B cell (primary cell): Measurements from ENCODE around the gene PTPRC. TPM values are rescaled to one million over a fixed set of nuclear protein-coding genes. Genes with fewer than 3 reads are reported as not detected.

Experiments used
- ATAC-seq: fragments of 200-7000 bp; cut with Tn5 transposase; one replicate; pipeline ENCODE4 v1.10.0; 2021; ENCODE audit warnings: low read depth, mild to moderate bottlenecking, moderate number of reproducible peaks, moderate library complexity
- CTCF ChIA-PET: fragments of 350-600 bp; sonication (Branson Sonifier 250); formaldehyde crosslinking; loops from one replicate; lab custom pipeline; 2021; ENCODE audit warnings: antibody characterized with exemption, inconsistent platforms; lab: Charles Lee
- POLR2A ChIA-PET: fragments of 350-600 bp; sonication (Branson Sonifier 250); formaldehyde crosslinking; loops from one replicate; lab custom pipeline; 2021; ENCODE audit warnings: antibody characterized with exemption; lab: Charles Lee
- DNase-seq: peaks from one replicate; pipeline ENCODE4 v3.0.0; 2013
- H2AFZ ChIP-seq: 2 replicates; pipeline ENCODE4 v1.6.1; 2012; ENCODE audit warnings: mild to moderate bottlenecking, low read depth, low read length; ENCODE audit not compliant: insufficient read depth, poor library complexity, severe bottlenecking
- H3K27ac ChIP-seq, 2 donors: 1 replicate in 1 of 2; 2 replicates in 1 of 2; pipeline ENCODE4 v1.5.1; 2012 to 2013; ENCODE audit warnings: low read length in 2 of 2, mild to moderate bottlenecking in 2 of 2, moderate library complexity in 1 of 2
- H3K27me3 ChIP-seq, 4 experiments: fragments of 200-600 bp in 1 of 4; sonication (generic) in 1 of 4; replicated peaks in 1 of 4; 1 replicate in 2 of 4; 2 replicates in 2 of 4; pipeline versions ENCODE4 v1.6.1 to v1.7.0; 2013 to 2016; ENCODE audit warnings: low read length in 3 of 4, mild to moderate bottlenecking in 2 of 4, mixed read lengths in 1 of 4, moderate library complexity in 1 of 4; ENCODE audit not compliant: insufficient read depth in 4 of 4, control insufficient read depth in 3 of 4; ENCODE audit errors: control extremely low read depth in 1 of 4
- H3K36me3 ChIP-seq, 2 experiments: replicated peaks in 1 of 2; 1 replicate in 1 of 2; 2 replicates in 1 of 2; pipeline versions ENCODE4 v1.6.1 to v1.7.1; 2013; ENCODE audit warnings: low read length in 1 of 2; ENCODE audit not compliant: insufficient read depth in 2 of 2, control insufficient read depth in 1 of 2; ENCODE audit errors: control extremely low read depth in 1 of 2, extremely low read depth in 1 of 2
- H3K4me1 ChIP-seq, 2 donors: fragments of 200-600 bp in 1 of 2; sonication (generic) in 1 of 2; 1 replicate in 1 of 2; 2 replicates in 1 of 2; pipeline versions ENCODE4 v1.5.1 to v1.6.1; 2013 to 2017; ENCODE audit warnings: low read length in 2 of 2; ENCODE audit not compliant: control insufficient read depth in 2 of 2, insufficient read depth in 2 of 2
- H3K4me2 ChIP-seq: replicated peaks from 2 replicates; pipeline ENCODE3; 2012; ENCODE audit warnings: mild to moderate bottlenecking, low read depth, low read length; ENCODE audit not compliant: poor library complexity, severe bottlenecking
- H3K4me3 ChIP-seq, 5 experiments: fragments of 200-600 bp in 1 of 5; sonication (generic) in 1 of 5; 1 replicate in 3 of 5; 2 replicates in 2 of 5; pipeline versions ENCODE4 v1.5.1 to v1.7.0; 2011 to 2016; ENCODE audit warnings: low read length in 4 of 5, mild to moderate bottlenecking in 4 of 5, low read depth in 2 of 5, control low read depth in 1 of 5, moderate library complexity in 1 of 5; ENCODE audit not compliant: insufficient read depth in 1 of 5; ENCODE audit errors: control extremely low read depth in 1 of 5, extremely low read depth in 1 of 5
- H3K79me2 ChIP-seq: fragments of 200-600 bp; sonication (generic); one replicate; pipeline ENCODE4 v1.6.0; 2016; ENCODE audit warnings: low read length; ENCODE audit not compliant: control insufficient read depth, insufficient read depth
- H3K9ac ChIP-seq: fragments of 200-600 bp; sonication (generic); 2 replicates; pipeline ENCODE4 v1.6.1; 2017; ENCODE audit warnings: mild to moderate bottlenecking, low read length, moderate library complexity
- H3K9me3 ChIP-seq, 3 donors: one replicate each; pipeline versions ENCODE4 v1.6.1 to v1.7.1; 2013; ENCODE audit warnings: low read length in 2 of 3; ENCODE audit not compliant: control insufficient read depth in 2 of 3, insufficient read depth in 1 of 3; ENCODE audit errors: control extremely low read depth in 1 of 3
- H4K20me1 ChIP-seq: 2 replicates; pipeline ENCODE4 v1.6.0; 2012; ENCODE audit warnings: mild to moderate bottlenecking, low read length; ENCODE audit not compliant: insufficient read depth, control insufficient read depth, poor library complexity, severe bottlenecking
- H3K27ac Mint-ChIP-seq: one replicate; pipeline ENCODE4 v1.8.0; 2021; ENCODE audit warnings: mixed read lengths
- H3K27me3 Mint-ChIP-seq: one replicate; pipeline ENCODE4 v1.8.0; 2021; ENCODE audit warnings: mixed read lengths
- H3K4me1 Mint-ChIP-seq: one replicate; pipeline ENCODE4 v1.8.0; 2021; ENCODE audit warnings: mixed read lengths
- H3K4me3 Mint-ChIP-seq: one replicate; pipeline ENCODE4 v1.8.0; 2021; ENCODE audit warnings: mixed read lengths
- H3K9me3 Mint-ChIP-seq: one replicate; pipeline ENCODE4 v1.8.0; 2022; ENCODE audit warnings: mixed read lengths; ENCODE audit not compliant: insufficient read depth
- CTCF ChIP-seq: fragments of 200-600 bp; IDR thresholded peaks from one replicate; pipeline ENCODE4 v1.8.0; 2022; ENCODE audit warnings: antibody characterized with exemption, mild to moderate bottlenecking
- EZH2 ChIP-seq: IDR thresholded peaks from 2 replicates; pipeline ENCODE4 v1.6.1; 2012; ENCODE audit warnings: borderline replicate concordance, low read depth, mild to moderate bottlenecking, moderate library complexity, low read length; ENCODE audit not compliant: insufficient read depth, poor library complexity, severe bottlenecking
- WGBS: methylation state at CpG from one replicate; pipeline ENCODE4 v1.1.5; 2013; ENCODE audit warnings: missing lambda C conversion rate; ENCODE audit not compliant: insufficient coverage; 5-methylcytosine and 5-hydroxymethylcytosine counted together
- intact Hi-C: fragments of 100-400 bp; cut with micrococcal nuclease; formaldehyde crosslinking; loops from one replicate; pipeline ENCODE4 v1.10.0; 2022
- polyA plus RNA-seq: library from polyadenylated mRNA; depleted of rRNA; stranded (reverse); fragments of >200 nt; gene quantifications from 2 replicates; pipeline ENCODE4 v1.2.3, GENCODE V29; 2012
- total RNA-seq, 2 donors: library from RNA; stranded (reverse); fragments of 120-200 nt in 1 of 2; gene quantifications; 1 replicate in 1 of 2; 2 replicates in 1 of 2; pipeline versions ENCODE4 v1.2.3 to v1.2.4, GENCODE V29; 2013 to 2022

The PTPRC gene
- total and polyA plus RNA-seq, 2 donors (not counting 1 experiment from before 2014, with no cell fraction given) = 151 to 543 TPM

- no peak overlapping the region for H3K9ac ChIP-seq
- H3K9me3 Mint-ChIP-seq = no peaks in the 10 kb centered on the region
- H3K27ac ChIP-seq = no peak overlapping the region
- intact Hi-C loops = loop anchor here (1.0 kb wide), 1 partner anchor 8 kb away; no protein-coding TSS in a partner anchor
- ChIA-PET POLR2A (interaction anchor here (1.0 kb wide), 1 partner anchor 15 kb away, joined by 5 read pairs; no protein-coding TSS in a partner anchor), CTCF (interaction anchor here (0.7 to 1.6 kb wide), 7 partner anchors 10 to 79 kb away, joined by 3 to 6 read pairs (median 4); no protein-coding TSS in a partner anchor)
- H3K27ac Mint-ChIP-seq = no peak overlapping the region
- no peaks in the 10 kb centered on the region for H3K27me3 Mint-ChIP-seq
- peaks cover 26 to 39% of the 10 kb centered on the region in 2 donors for H3K4me1 ChIP-seq
- no peak overlapping the region for H3K4me3 ChIP-seq
- ATAC-seq (no peak), DNase-seq (no peak)
- H3K4me1 Mint-ChIP-seq = peaks cover 54% of the 10 kb centered on the region
- H3K4me2 ChIP-seq = no peak overlapping the region
- no CpG with 5 or more reads among the region's 3 CpGs for WGBS
- no peaks in the 10 kb centered on the region for H3K27me3 ChIP-seq
- H4K20me1 ChIP-seq = no peaks in the 10 kb centered on the region
- no peak overlapping the region for H3K4me3 Mint-ChIP-seq
- peaks cover 11% of the 10 kb centered on the region for H3K79me2 ChIP-seq
- H3K36me3 ChIP-seq = no peaks in the 10 kb centered on the region
- no peak overlapping the region for H2AFZ ChIP-seq
- H3K9me3 ChIP-seq = no peaks in the 10 kb centered on the region
- TF ChIP-seq EZH2 = no peak
- no peak for TF ChIP-seq CTCF
These were observed 32.8 kb upstream of the PTPRC start for GRCh38 chr1:198606020-198606438.

GRCh38 chr1:198607714-198608113, 31.1 kb upstream of the PTPRC start:
- H3K9me3 Mint-ChIP-seq = no peaks in the 10 kb centered on the region
- no peak overlapping the region for H3K4me3 Mint-ChIP-seq
- intact Hi-C loops = no loop called here
- H3K27ac Mint-ChIP-seq = no peak overlapping the region
- peaks cover 52% of the 10 kb centered on the region for H3K4me1 Mint-ChIP-seq
- peaks cover 6% of the 10 kb centered on the region for H3K79me2 ChIP-seq
- no peak overlapping the region for H3K27ac ChIP-seq
- no CpG with 5 or more reads among the region's 2 CpGs for WGBS
- no peak overlapping the region for H3K9ac ChIP-seq
- DNase-seq = no peak
- H3K27me3 Mint-ChIP-seq = no peaks in the 10 kb centered on the region
- ChIA-PET CTCF (interaction anchor here (0.9 to 1.6 kb wide), 4 partner anchors 12 to 72 kb away, joined by 3 to 7 read pairs (median 4); no protein-coding TSS in a partner anchor), POLR2A (interaction anchor here (0.6 to 1.4 kb wide), 3 partner anchors 13 to 88 kb away, joined by 3 to 7 read pairs (median 6); no protein-coding TSS in a partner anchor)
- H3K27me3 ChIP-seq = no peaks in the 10 kb centered on the region
- no peaks in the 10 kb centered on the region for H3K36me3 ChIP-seq
- no peaks in the 10 kb centered on the region for H3K9me3 ChIP-seq
- no peak for ATAC-seq
- no peak overlapping the region for H2AFZ ChIP-seq
- H4K20me1 ChIP-seq = no peaks in the 10 kb centered on the region
- peaks cover 16 to 29% of the 10 kb centered on the region in 2 donors for H3K4me1 ChIP-seq
- H3K4me2 ChIP-seq = no peak overlapping the region
- no peak for TF ChIP-seq CTCF
- TF ChIP-seq EZH2 = no peak
- H3K4me3 ChIP-seq = no peak overlapping the region
